ENCODE results near the gene AJAP1.

The AJAP1 gene

DNA sequence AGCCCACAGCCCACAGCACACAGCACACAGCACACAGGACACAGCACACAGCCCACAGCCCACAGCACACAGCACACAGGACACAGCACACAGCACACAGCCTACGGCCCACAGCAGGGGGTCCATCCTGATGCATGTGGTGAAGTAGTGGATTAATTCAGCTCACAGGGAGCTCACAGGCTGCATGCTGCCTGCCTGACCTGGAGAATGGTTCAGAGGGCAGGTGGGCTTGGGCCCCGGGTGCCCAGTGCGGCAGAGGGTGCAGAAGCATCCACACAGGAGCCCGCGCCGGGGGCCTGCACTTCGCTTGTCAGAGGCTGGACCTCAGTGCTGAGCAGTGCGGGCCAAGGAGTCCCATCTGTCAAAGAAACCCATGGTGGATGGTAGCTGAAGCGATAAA lies 21.1 kb upstream of the AJAP1 start:
- no peak for DNase-seq

- no peak for DNase-seq
Measured at GRCh38 chr1:4634156-4634792, 20.1 kb upstream of the AJAP1 start.

DNA sequence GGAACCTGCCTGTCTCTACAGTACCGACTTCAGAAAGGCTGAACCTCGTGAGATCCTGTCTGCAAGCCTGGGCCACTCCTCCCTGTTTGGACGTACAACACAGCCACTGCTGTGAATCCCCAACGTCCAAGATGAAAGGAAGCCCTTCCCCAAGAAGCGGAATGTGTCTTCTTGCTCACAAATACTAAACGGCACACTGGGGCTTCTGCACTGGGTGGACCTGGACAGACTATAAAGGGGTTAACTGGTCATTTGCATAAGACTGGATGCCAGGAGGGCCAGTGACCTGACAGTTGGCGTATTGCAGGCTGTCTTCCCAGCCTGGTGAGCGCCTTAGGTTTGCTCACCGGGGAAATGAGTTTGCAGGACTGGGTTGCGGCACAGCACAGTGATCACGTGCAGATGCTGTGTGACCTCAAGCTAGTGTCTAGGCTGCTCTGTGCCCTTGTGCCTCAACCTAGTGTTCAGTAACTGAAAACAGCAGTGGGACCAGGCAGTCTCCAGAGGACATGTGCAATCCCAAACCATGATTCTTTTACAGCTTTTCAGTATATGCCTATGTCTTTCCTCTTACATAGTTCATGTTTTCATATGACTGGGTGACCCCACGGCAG lies 19.5 kb upstream of the AJAP1 start:
- DNase-seq: no peak

DNA sequence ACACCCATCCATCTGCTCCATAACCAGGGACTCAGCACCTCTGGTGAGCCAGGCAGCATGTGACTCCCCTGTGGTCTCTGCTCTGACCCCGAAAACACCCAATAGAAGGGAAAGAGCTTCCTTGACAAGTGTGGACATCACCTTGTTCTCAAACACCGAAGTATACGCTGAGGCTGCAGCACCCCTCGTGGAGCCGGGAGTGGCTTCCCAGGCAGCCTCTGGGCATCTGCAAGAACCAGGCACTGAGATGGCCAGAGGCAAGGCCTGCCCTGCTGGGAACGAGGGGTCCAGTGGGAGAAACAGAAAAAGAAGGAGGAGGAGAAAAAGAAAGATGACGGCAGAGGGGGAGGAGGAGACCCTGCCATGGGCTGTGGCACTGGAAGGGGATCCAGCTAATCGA lies 18.2 kb upstream of the AJAP1 start:
- DNase-seq: no peak

DNA sequence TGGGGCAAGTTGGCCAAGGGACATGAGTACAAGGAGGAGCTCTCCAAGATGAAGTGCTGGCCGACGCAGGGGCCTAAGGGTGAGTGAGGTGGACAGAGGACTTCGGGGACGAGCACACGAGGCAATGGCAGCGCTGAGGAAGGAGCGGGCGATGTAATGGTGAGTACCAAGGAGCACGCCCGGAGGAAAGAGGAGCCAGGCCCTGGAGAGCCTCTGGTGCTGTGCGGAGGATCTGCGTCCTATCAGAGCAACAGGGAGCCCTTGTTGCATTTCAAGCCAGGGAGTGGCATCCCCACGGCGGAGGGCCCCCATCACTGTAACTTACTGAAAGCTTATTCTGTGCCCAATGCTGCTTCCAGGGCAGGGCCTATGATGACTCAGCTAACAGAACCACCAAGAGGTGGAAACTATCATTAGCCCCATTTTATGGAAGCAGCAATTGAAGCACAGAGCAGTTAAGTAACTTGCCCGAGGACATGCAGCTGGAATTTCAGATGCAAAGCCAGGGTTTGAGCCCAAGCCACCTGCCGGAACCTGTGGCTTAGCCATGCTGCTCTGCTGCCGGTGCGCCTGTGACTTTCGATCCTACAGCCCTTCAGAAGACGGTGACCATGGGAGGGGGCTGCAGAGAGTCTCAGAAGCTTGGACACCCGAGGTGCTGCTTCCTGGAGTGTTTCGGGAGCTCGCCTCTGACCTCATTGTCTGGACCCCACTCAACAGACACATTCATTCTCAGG lies 17.6 kb upstream of the AJAP1 start:
- DNase-seq: no peak

DNA sequence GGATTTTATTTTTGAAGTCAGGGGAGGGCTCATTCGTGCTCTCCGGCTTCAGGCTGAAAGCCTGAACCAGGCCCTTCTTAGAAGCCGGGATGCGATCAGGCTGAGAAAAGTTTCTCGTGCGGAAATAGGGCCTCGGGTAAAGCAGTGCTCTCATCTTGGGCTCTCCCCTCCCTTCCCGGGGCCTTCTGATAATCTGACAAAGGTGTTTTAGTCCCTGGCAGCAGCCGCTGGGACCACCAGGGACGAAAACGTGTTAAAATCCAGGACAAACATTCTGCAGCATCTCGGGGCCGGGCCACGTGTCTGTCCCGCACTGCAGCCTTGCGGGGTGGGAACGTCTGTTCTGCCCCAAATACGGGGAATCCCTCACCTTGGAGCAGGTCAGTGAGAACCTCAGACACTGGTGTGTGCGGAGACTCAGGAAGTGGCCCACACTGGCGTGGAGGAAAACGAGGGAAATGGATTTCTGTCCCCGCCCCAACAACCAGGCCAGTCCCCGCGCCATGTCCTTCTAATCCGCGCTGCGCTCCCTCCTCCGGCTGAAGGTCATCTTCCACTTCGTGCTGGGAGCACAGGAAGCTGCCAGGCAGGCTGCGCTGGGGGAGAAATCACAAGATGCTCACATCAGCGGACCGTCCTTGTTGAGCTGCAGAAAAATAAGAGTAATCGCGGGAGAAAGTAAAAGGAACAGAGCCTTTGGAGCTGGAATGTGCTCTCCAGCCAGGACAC lies 16.6 kb upstream of the AJAP1 start:
- no peak for DNase-seq

- DNase-seq: no peak
Measured at GRCh38 chr1:4638345-4638729, 16.1 kb upstream of the AJAP1 start.

DNA sequence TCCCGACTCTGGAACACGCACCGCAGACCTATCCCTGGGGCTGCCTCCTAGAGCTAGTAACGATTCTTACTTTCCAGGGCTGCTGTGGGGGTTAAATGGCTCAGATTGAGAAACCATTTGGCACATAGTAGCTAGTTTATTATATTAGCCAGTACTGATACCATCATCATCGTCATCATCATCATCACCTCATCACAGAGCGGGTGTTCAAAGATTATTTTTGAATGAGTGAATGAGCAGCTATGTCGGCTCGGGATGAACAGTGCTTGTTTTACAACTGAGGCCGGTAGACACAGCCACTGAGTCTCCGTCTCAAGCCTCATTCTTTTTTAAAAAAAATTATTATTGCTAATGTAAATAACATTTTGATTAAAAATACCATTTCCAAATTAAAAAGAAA lies 13.5 kb upstream of the AJAP1 start:
- DNase-seq: no peak

- no peak for DNase-seq
Measured at GRCh38 chr1:4647391-4647790, 7.0 kb upstream of the AJAP1 start.

- DNase-seq: no peak
Measured at GRCh38 chr1:4648657-4649056, 5.8 kb upstream of the AJAP1 start.

- no peak for DNase-seq
Measured at GRCh38 chr1:4650481-4650880, 3.9 kb upstream of the AJAP1 start.

DNA sequence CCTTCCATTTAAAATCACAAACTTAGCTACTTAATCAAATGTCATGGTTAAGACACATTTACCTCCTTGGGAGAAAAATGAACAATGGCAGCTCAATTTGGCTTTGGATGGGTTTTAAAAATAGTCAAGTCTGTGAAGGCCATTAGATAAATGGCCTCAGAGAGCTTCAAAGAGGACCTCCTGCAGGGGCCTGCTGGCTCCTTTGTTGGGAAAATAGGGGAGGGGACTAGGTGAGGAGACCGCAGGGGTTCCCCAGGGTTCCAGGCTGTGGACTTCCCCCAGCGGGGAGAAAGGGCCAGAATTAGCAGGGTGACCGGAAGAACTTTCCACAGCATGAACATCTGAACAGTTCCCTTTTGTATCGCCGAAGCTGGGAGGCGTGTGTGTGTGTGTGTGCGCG lies 3.4 kb upstream of the AJAP1 start:
- no peak for DNase-seq

GRCh38 chr1:4652631-4653327 lies 1.6 kb upstream of the AJAP1 start:
- no peak for DNase-seq

DNA sequence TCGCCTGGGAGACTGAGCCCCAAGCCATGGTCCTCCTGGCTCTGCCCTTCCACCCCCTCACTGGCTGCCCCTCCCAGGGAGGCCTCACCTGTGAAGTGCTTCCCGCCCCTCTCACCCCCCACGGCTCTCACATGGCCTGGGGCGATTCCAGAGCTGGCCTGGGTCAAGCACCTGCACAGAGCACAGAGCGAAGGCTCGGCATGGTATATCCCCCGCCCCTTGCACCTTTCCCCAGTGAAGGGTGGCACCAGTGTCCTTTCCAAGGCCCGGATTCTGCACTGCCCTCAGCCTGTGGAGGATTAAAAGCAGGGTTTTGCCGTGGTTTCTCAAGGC lies 1.1 kb upstream of the AJAP1 start:
- DNase-seq: no peak

- no peak for DNase-seq
Measured at GRCh38 chr1:4654764-4655673, 610 bp downstream of the AJAP1 start.

DNA sequence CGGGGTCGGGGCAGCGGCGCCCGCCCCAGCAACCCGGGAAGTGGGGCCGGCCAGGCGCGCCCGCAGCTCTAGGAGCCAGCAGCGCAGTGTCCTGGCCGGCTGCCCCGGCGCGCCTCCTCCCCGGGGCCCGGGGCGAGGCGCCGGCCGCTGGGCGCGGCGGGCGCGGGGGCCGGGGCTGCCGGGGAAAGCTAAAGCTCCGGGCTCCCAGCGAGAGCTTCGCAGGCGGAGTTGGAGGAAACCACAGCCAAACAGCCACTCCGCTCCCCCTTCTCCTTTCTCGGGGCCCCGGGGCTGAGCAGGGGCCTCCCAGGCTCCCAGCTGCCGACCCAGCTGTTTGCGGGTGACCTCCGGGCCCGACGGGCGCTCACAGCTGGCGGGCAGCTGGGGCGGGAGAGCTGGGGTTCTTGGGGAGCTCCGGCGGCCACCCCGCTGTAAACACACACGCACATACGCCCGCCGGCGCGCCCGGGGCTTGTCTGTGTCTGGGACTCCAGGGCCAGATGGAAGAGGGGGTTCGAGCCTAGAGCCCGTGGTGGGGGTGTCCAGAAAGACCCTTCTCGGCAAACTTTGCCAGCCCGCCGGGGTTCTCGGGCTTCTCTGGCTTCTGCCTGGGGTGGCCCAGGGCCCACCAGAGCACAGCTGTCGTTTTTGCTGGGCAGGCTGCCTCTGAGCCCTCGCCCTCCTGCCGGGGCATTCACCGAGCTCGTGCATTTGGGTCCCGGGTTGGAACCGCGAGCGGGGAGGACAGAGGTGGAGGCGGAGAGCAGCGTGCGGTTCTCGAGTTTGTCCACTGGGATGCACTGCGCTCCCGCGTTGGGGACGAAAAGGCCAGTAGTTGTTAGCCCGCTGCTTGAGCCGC lies 1.5 kb downstream of the AJAP1 start:
- DNase-seq: no peak

- no peak for DNase-seq
Measured at GRCh38 chr1:4656533-4657140, 2.2 kb downstream of the AJAP1 start.

DNA sequence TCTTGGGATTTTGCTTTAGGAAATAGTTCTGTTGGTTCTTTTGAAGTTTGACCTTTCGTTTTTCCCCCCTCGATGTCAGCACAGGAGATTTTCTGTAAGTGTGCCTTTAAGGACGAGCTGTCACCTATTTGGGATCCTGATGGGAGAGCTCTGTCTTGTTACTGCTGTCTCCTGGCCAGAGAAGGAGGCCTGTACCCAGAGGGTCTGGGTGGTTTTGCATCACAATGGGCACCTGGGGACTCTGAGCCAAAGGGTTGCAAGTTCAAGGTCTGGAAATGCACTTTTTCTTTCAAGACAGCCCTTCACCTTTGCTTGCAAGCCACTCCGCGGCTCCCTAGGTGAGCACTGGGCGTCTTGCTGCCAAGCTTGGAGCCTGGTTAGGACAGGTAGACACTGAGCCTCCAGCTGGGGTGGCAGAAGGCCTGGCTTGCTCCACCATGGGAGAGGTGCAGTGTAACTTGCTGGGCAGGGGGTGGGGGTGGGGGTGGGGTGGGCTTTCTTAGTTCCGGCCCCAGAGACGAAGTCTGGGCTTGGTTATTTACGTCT lies 2.9 kb downstream of the AJAP1 start:
- DNase-seq: no peak

DNA sequence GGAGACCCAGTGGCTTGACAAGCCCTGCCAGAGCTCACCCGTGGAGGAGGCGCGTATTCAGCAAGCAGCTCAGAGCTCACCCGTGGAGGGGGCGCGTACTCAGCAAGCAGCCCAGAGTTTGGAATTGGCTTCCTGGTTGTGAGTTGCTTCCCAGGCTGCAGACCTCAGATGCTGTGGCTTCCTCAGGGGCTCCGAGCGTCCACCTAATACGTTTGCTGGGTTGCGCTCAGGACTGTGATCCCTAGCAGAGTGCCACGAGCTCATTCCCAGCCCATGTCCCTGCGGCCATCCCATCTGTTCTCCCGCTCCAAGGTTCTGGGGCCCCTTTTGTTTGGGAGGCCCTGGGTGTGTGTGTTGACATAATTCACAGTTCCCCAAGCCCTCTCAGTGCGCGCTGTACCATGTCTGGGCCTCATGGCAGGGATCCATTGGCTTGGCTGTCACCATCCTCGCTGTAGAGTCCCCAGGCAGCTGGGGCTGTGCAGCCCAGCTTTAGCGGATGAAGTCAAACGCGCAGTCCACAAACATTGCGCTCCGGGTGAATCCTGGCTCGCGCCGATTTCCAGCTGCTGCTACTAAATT lies 3.6 kb downstream of the AJAP1 start:
- no peak for DNase-seq
